Cardiac septum (tissue), 1 donor: Measurements from ENCODE around the gene M6PR. TPM values are rescaled to one million over a fixed set of nuclear protein-coding genes. Genes with fewer than 3 reads are reported as not detected.
"Not testable (repeated sequence)": the region's sequence is repeated elsewhere in the genome, so short reads cannot be mapped to it uniquely, and the experiment has no call there.

ENCODE experiments used
- DNase-seq: peaks from one replicate; pipeline ENCODE4 v3.0.0-alpha.2; 2020; ENCODE audit warnings: low spot score
- intact Hi-C: fragments of 100-400 bp; cut with DNase I; formaldehyde crosslinking; loops from one replicate; pipeline ENCODE4 v1.14.0; 2022
- total RNA-seq: library from RNA; stranded (reverse); fragmentation: NEBNext Ultra II Directional; extraction: Animal tissue kit (Norgen Biotek cat#: 25700); gene quantifications from one replicate; pipeline ENCODE4 v1.2.1, GENCODE V29; 2021
- donor health status: DM: no; HTN: no; CAD: no.

The M6PR gene
- total RNA-seq, 1 donor from 2014 or later = 87.1 TPM

DNA sequence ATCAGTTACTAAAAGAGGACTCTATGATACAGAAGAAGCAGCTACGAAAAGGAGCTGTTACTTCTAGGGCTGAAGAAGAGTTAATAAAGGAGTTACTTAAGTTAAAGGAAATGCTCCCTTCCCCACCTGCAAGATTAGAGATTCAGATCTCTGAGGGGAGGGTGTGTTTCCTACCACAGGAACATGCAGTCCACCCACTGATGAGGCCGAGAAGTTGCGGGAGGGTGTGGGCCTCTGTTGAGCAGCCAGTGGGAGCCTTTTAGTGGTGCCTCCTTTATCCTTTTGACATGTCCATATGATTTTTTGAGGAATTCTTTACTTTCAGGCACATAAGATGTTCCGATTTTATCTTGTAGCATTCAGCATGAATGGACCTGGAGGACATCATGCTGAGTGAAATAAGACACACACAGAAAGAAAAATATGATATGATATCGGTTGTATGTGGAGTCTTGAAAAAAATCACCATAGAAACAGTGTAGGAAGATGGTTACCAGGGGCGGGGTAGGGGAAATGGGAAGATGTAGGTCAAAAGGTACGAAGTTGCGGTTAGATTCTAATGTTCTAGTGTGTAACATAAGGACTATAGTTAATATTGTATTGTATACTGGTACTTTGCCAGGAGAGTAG, 4.4 kb upstream of the M6PR start:
- intact Hi-C loops = no loop called here
- DNase-seq = no peak

DNA sequence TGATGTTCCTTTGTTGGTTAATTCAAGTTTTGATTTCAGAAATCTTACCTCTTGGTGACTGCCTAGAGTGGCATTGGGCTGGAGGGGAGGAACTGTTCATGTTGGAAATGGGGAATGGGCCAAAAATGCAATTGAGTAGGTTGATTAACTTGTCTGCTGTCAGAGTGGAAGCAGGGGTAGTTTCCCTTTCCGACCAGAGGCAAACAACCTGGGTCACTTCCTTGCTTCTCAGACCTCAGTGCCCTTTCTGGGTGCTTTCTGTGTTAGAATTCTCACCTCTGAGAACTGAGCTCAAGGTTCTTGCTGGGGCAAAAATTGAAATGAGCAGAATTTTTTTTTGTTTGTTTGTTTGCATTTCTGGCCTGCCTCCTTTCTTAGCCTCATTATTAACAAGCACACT, 2.3 kb upstream of the M6PR start:
- intact Hi-C loops = loop anchor here (2.0 kb wide), 1 partner anchor 87 kb away; no protein-coding TSS in a partner anchor
- no peak for DNase-seq

DNA sequence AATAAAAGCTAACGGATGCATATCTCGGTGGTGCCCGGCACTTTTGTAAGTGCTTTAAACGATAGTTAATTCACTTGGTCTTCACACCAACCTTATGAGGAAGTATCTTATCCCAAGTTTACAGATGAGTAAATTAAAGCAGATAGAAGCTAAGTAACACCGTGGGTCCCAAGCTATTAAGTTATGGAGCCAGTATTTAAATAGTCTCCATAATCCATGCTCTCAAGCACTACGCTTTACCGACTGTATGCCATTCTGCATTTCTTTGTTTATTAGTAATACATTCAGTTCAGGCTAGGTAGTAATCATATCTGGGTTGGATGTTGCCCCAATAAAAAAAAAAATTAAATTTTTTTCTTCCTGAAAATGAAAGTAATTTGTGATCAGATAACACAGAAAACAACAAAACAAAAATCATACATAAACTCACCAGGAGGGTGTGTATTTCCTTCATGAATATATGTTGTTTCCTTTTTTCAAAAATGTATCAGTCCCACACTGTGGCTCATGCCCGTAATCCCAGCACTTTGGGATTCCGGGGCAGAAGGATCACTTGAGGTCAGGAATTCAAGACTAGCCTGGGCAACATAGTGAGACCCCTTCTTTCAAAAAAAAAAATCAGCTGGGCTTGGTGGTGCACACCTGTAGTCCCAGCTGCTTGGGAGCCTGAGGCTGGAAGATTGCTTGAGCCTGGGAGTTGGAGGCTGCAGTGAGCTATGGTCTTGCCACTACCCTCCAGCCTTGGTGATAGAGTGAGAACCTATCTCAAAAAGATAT, 1.4 kb upstream of the M6PR start:
- intact Hi-C loops = loop anchor here (2.0 kb wide), 1 partner anchor 88 kb away; no protein-coding TSS in a partner anchor
- DNase-seq = no peak

DNA sequence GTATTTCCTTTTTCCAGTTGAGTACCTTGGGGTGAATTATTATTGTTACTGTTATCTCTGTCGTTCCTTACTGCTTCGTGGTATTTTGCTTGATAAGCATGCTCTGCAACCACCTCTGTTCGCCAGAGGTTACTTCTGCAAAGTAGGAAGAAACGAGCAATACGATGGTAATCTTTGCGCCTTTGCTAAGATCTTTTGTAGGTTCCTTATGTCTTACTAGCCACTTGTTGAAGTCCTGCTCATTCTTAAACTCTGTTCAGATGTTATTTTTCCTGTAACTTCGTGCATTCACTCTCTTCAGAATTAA, 729 bp upstream of the M6PR start:
- intact Hi-C loops = loop anchor here (2.0 kb wide), 1 partner anchor 89 kb away; no protein-coding TSS in a partner anchor
- no peak for DNase-seq

DNA sequence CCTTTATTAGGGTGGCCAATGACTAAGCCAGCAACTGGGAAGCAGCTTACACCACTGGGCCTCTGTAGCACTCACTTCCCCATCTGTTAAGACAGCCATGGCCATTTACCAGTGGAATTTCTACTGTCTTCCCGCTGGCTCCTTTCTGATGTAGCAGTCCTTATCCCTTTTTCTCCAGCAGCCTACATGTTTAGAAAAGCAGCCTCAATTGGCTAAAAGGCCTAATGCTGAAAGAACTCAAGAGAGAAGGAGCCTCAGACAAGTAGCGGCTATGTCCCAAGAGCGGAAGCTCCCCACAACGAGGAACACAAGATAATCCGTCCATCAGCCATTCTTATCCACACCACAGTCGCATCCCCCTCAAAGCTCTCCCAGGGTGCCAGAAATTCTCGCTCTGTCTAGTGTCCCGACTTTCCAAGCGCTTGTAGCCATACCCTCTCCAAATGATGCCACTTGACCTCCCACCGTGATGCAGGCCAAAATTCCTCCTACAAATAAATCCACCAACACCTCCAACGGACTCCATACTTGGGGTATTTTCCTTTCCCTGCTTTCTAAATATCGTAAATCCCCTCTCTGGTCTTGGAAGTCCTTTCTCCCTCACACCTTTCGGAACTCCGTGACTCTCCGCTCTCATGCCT, 624 bp downstream of the M6PR start:
- intact Hi-C loops = loop anchor here (2.0 kb wide), 1 partner anchor 34 kb away; the partner anchor contains the start of gene PHC1
- no peak for DNase-seq

DNA sequence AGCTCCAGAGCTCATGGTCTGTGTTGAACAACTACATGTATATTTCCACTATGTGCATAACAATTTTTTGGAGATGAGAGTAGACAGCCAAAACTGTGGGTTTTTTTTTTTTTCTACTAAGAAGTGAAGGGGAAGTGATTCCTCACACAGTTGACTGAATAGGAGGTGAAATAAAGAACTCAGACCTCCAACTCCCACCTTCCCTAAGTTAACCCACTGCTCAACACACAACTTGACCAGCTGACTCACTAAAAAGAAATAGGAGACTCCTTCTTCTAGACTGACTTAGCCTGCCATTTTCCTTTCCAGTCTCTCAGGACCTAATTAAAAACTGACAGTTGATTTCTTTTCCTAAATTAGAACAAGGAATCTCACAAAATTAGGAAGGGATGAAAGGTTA, 1.7 kb downstream of the M6PR start:
- intact Hi-C loops = loop anchor here (2.0 kb wide), 1 partner anchor 33 kb away; the partner anchor contains the start of gene PHC1
- DNase-seq = no peak

DNA sequence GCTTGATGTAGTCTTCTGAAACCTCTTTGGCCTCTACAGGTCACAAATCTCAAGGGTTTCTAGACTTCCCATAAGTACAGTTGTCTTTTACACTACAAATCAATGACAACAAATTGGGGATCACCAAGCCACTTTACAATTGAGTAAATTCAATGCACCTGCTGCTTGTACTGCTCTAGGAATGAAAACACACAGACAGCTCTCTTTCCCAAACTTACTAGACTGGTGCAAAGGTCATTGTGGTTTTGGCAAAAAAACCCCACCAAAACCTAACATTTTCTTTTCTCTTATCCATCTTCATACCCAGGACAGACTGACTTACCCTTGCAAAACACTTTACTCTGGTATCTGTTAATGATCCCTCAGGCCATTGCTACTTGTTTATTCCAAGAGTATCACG, 2.7 kb downstream of the M6PR start:
- DNase-seq = no peak
- intact Hi-C loops = no loop called here

DNA sequence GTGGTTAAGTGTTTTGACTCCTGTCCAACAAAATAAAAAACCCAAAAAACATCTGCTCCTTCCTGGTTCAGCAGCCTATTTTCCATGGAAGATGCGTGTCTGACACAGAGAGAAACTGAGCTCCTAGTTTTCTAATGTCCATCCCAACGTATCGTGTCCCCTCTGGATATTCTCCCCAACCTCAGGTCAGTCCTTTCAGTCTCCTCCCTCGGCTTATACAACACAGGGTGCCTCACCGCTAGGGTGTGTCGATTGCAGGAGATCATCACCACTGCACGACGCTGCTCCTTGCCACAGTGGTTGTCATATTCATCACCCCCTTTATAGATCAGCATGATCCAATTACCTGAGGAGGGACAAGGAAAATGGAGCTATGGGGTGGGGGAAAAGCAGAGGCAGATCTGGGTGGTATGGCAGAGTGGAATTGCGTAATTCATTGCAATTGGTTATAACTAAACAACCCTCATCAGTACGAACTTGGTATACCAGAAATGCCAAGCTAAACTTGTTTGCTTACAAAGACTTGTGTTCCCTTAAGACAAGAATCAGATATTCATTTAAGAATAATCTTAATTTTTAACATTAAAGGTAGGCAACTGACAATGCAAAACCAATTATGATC, 5.8 kb downstream of the M6PR start:
- no peak for DNase-seq

DNA sequence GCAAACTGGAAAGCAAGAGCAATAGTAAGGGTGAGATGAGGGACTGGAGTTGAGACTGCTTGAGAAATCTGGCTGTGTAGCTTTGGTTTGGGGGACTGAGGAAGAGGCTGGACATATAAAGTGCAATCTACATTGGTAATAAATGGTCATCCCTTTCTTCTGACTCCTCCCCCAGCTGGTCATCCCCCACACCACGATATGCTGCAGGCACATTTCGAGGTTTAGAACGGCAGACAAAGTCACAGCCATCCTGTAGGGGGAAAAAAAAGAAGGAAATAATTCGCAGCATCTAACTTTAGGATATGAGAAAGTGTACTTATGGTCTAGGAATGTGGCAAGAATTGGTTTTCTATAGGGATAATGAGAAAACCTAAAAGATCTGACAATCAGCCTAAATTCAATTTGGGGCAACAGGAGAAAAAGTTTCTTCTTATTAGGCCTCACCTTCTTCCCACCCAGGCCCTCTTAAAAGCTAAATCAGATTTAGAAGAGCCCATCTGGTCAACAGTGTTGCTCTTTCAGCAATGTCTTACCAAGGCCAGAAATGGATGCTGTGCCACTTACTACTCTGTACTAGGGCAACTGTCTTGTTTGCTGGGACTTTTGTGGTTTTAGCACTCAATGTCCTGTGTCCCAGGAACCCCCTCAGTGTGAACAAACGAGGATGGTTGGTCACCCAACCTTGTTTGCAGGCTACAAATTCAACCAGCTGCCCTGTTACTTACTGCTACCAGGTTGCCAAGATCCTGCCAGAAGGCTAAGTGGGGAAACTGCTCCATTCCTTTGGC, 7.6 kb downstream of the M6PR start:
- DNase-seq = no peak
- intact Hi-C loops = no loop called here

More for the DNA sequence above, 5.8 kb downstream of the M6PR start:
- intact Hi-C loops = no loop called here

DNA sequence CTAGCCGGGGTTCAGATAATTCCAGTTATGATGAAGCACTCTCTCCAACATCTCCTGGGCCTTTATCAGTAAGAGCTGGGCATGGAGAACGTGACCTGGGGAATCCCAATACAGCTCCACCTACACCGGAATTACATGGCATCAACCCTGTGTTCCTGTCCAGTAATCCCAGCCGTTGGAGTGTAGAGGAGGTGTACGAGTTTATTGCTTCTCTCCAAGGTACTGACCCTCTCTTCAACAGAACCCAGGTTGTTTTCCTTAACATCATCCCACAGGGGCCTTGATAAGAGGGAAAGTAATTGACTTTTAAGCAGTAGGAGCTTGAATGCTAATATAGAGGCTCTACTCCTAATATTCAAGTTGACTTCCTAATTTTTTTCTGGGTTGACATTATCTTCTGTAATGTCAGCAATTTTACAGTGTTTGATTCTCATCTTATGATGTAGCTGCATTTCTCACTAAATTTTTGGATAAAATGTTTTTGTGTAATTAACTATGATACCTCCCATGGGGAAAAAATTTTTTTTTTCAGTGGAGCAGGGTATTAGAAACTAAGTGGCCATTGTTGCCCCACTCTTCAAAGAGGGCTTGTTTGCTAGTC, 11.5 kb downstream of the M6PR start:
- intact Hi-C loops, DNase-seq: not testable (repeated sequence)

DNA sequence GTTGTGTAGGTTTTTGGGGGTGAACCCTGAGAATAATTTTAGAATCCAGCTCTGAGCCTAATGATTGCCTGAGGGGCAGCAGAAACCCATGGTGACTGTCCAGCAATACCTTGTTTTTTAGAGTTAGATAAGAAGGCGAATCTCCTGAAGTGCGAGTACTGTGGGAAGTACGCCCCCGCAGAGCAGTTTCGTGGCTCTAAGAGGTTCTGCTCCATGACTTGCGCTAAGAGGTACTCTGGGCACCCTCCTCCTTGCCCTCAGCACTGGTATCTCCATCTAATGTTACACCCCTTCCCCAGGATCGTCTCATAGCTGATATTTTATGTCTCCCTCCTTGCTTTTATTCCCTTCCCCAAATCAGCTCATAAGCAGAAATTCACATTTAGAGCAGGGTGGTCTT, 12.7 kb downstream of the M6PR start:
- DNase-seq = no peak
- intact Hi-C loops = no loop called here

DNA sequence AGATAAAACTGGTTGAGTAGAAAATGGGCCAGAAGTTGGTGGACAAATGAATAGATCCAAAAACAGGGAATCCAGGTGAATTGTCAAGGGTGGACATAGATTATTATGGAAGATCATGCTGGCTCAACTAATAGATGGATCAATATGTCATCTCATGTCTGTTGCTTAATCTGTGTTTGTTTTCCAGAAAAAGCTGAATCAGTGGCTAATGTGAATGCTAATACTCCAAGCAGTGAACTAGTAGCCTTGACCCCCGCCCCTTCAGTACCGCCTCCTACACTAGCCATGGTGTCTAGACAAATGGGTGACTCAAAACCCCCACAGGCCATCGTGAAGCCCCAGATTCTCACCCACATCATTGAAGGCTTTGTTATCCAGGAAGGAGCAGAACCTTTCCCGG, 15.4 kb downstream of the M6PR start:
- DNase-seq, intact Hi-C loops: not testable (repeated sequence)

DNA sequence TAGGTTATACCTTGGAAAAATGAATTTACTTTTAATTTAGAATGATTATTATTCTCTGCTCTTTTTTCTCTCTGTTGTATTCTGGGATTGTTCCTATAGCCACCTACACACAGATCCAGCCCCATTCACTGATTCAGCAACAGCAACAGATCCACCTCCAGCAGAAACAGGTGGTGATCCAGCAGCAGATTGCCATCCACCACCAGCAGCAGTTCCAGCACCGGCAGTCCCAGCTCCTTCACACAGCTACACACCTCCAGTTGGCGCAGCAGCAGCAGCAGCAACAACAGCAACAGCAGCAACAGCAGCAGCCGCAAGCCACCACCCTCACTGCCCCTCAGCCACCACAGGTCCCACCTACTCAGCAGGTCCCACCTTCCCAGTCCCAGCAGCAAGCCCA, 17.0 kb downstream of the M6PR start:
- intact Hi-C loops, DNase-seq: not testable (repeated sequence)

DNA sequence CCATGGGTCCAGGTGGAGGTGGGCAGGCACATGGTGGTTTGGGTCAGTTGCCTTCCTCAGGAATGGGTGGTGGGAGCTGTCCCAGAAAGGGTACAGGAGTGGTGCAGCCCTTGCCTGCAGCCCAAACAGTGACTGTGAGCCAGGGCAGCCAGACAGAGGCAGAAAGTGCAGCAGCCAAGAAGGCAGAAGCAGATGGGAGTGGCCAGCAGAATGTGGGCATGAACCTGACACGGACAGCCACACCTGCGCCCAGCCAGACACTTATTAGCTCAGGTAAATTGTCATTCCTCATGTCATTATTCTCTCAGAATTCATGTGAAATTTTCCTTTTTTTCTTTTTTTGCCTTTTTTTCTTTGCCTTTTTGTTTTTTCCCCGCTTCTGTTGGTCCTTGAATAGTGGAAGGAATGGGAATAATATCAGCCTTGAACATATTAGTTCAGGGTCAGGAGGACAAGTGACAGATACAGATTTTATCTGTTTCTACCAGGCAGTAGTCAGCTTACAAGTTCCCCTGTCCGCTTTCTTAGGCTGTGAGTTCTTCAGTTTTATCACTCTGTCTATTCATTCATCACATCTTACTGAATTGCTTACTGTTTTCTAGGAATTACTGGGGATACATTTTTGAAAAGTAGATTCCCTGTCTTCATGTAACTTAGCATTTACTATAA, 18.7 kb downstream of the M6PR start:
- DNase-seq, intact Hi-C loops: not testable (repeated sequence)

DNA sequence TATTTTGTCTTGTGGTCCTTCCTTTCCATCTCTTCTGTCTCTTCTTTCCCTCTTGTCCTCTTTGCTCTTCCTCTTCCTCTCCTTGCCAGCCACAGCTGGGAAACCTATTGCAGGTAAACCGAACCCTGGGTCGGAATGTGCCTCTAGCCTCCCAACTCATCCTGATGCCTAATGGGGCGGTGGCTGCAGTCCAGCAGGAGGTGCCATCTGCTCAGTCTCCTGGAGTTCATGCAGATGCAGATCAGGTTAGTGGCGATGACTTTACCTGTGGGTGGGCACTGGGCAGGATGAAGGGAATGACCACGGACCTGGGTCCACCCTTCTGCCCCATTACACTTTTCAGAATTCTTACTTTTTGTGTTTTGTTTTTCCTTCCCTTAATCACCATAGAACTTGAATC, 26.9 kb downstream of the M6PR start:
- DNase-seq = no peak
- intact Hi-C loops = no loop called here

DNA sequence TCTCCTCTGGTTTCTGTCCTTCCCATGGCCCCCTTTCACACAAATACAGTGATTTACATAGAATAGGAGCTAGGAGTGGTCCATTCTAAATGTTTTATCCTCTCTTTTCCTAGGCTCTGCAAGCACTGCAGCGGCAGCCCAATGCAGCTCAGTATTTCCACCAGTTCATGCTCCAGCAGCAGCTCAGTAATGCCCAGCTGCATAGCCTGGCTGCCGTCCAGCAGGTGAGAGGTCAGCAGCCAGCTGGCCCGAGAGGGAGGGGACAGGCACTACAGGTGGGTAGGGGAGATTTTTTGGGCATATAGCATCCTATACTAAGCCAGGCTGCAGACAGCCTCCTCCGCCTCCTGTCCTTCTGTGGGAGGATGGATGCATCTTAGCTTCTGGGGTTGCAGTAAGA, 29.8 kb downstream of the M6PR start:
- intact Hi-C loops, DNase-seq: not testable (repeated sequence)

DNA sequence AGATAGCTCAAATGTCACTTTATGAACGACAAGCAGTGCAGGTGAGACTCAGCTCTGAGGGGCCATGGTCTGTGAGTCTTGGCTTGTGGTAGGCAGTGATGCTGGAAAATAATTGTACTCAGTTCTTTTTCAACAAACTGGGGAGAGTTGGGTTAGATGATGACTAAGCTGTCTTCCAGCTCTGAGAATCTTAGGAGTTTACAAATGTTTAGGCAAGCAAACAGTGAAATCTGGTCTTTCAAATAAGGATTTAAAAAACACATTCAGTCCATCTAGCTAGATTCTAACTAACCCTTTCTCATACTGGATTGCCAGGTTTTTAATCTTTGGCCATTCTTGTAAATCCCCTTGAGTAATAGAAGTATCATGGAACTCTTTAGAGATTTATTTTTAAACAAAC, 31.7 kb downstream of the M6PR start:
- no peak for DNase-seq
- intact Hi-C loops = no loop called here

DNA sequence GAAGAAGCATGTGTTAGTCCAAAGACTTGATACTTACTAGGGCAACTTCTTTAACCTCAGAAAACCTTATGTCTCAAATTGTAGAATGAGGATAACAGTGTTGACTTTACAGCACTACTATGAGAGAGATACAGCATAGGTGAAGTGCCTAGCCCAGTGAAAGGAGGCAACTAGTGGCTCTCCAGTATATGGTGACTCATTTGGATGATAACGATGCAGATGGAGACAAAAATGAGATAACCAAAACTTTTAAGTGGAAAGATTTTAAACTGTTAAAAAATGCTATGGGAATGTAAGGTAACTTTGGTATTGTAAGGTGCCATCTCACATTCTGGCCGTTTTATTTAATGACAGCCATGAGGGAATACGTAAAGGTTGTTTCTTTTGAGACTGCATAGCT, 32.4 kb downstream of the M6PR start:
- intact Hi-C loops = no loop called here

DNA sequence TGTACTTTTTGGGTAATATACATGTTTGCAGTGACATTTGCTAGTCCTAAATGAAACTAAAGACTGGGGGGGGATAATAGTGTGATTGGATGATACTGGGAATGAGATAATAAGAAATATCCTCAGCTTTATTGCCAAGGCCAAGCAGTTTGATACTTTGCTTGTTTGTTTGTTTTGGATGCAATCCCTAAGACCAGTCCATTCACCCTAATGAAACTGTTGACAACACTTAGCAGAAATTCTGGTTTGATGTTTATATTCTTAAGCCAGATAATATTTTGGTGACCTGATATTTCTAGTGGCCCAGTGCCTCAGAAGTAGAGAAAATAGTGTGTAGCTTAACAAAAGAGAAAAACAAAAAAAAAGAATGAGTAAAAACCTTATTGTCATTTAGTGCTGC, 33.3 kb downstream of the M6PR start:
- DNase-seq = no peak
- intact Hi-C loops = no loop called here

More for the DNA sequence above, 32.4 kb downstream of the M6PR start:
- no peak for DNase-seq
